NOMO-1 treated with DMSO at 0.1 percent for 48 hours (cell line): Measurements from ENCODE around the gene RTN1.

Source experiments
- DNase-seq: peaks from one replicate; lab custom pipeline; 2025; ENCODE audit not compliant: unreplicated experiment; lab: John Stamatoyannopoulos, UW

The RTN1 gene

DNA sequence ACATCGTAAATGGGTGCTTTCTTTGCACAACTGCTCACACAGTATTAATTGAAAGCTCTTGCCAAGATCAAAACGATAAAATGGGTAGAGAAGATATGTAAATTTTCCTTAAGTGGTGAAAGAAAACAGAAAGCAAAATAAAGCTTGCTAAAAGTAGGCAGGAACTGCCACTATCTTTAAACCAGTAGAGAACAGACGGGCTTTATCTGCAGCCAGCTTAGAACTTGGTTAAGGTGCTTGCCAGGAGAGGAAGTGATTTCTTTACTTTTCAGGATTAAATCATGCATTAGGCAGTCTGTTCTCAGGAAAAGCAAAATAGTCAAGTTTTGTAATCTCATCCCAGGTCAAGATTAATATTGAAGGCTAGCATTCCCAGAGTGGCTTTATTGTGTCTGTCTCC lies 237.1 kb downstream of the RTN1 start:
- no peak for DNase-seq

DNA sequence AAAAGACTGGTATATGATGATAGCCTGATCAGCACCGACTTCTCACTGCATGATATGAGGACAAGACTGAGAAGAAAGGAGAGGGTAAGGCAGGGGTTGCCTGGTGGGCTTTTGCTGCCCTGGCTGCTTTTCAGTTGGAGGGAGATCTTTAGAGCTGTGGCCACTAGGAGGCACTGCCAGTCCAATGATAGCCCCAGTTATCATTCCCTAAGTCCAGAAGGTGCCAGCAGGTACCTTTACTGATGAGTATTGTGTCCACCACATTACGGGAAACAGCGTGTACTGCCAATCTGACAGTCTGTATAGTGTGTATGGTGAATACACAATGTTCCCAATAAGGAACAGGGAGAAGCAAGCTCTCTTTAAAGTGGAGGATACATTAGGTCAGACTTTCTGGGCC lies 238.2 kb downstream of the RTN1 start:
- peak; percentile 20 for DNase-seq

DNA sequence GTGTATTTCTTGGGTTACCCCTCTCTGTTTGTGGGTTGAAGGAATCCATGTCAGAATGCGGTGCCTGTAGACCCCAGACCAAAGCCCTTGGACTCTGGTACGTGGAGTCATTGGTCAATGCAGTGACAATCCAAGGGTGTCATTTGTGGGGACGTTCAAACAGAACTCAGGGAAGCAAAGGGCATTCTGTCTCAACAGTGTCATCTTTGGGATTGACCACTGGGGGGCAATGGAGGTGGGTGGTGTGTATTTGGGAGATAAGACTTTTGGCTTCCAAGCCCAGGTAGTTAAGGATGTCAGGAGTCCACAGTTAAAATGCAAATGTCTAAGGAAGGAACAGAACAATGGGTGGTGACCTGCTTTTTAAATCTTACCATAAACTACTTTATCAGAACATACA lies 239.3 kb downstream of the RTN1 start:
- DNase-seq = no peak

DNA sequence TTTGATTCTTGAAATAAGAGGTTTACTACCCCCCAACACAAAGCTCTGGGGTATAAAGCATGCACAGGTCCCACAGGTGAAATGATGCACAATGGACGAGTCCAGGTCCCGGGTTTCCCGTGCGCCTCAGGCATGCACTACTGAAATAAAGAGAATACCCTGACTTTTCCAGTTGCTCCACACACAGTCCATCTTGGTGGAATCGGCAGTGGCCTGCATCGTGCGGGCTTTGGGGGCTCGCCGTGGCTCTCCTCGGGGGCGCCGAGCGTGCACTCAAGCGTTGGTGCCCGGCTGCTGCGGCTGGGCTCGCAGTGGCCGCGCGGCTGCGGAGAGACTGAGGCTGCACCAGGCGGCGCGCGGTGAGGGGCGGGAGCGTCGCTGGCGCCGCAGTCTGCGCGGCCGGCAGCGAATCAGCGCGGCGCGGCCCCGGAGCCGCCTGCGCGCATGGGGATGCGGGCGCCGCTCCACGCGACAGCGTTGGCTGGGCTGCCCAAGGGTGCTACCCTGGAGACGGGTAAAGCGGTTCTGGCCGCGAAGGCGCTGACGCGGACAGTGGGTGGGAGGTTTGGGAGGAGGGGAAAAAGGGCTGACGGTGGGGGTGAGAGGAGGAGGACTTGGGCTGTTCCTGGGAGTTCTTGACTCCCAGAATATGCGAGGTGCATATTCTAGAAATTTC lies 240.2 kb downstream of the RTN1 start:
- DNase-seq = no peak

DNA sequence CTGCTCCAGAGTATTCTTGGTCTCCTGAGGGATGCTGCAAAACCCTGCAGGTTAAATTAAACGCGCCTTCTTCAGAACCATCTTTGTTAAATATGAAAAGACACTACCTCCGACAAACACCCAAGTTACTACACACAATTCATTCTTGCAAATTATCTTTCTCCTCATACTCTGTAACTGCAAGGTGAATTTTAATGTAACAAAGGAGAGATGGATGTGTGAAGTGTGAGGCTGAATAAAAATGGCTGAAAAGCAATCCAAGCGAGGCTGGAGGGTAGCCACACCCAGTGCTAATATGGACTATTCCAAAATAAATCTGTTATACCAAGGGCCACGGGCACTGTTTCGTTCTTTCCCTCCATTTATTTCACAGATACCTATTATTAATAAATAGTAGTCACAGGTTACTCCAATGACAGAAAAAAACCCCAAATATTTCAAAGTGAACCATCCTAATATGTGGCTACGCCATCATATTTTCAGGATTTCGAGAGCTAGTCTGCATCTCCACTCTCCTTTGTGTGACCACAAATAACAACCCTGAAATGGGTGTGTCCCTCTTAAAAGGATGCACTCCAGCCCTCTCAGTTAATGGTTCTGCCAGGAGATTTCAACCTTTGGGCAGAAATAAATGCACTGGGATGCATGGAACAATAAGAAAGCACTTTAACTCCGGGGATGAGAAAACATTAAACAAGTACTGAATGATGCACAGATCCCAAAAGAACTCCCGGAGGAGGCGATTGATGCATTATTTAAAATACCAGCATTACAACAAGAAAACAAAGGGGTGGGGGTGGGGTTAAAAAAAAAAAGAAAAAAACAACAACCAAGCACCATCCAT lies 240.9 kb downstream of the RTN1 start:
- DNase-seq = no peak

DNA sequence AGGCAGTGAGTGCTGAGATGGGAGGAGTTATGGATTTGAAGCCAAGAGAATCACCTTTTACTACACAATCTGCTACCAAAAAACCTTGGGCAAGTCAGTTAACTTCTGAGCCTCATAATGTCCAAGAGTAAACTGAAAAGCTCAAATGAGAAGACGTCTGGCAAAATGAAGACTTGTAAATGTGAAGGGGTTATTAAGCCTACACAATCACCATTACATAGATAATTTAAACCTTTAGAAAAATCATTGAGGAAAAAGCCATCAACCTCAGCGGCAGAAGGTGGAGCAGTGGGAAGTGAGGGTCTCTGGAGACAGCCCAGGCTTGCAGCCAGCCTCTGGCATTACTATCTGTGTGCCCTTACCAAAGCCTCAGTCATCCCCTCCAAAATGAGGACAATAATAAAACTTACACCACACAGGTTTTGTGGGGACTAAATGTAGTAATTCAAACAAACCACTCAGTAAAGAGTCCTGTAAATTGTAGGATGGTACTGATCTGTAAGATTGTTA lies 243.5 kb downstream of the RTN1 start:
- no peak for DNase-seq

DNA sequence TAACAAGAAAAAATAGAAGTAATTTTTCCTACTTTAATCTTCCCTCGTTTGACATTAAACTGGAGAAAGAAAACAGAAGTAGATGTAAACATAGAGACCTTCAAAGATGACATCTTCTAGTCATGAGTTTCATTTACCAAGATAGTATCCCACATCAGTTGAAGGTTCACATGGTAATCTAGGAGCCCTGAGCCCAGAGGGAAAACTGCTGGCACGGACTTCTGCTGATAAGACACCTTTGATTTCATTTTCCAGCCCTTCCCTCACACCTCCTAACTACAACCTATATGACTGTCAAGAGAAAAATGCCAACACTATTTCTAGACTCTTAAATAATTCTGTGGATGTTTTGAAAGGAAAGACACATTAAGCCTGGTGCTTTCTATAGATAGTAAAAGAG lies 247.9 kb downstream of the RTN1 start:
- no peak for DNase-seq

DNA sequence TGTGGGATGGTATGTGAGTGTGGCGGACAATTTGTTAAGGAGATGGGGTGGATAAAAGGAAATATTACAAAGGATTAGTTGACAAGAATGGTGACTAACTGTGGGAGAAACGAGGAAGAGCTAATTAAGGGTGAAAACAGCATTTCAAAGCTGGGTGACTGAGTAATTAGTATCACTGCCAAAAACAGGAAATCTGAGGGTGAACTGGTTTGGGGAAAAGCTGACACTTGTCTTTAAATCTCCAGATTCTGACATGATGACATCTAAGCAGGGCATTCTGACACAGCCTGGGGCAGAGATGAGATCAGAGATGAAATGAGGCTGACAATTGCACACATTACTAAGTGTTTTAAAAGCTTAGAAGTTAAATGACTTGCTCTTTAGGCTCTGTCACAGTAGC lies 251.5 kb downstream of the RTN1 start:
- DNase-seq = no peak

DNA sequence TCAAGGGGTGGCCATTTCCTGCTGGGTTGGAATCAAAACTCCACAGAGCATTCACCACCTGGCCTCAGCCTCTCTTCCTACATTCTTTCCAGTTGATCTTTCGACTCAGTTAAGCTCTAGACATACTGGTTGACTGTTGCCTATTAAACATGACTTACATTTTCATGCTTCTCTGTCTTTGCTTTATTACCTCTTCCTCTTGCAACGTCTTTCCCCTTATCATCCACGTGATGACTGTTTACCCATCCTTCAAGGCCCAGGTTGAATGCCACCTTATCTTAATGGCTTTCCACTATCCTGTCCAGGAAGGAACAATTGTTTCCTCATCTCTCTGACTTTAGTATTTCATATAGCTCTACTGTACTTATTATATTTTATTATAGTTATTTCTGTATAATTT lies 269.5 kb downstream of the RTN1 start:
- DNase-seq = no peak

DNA sequence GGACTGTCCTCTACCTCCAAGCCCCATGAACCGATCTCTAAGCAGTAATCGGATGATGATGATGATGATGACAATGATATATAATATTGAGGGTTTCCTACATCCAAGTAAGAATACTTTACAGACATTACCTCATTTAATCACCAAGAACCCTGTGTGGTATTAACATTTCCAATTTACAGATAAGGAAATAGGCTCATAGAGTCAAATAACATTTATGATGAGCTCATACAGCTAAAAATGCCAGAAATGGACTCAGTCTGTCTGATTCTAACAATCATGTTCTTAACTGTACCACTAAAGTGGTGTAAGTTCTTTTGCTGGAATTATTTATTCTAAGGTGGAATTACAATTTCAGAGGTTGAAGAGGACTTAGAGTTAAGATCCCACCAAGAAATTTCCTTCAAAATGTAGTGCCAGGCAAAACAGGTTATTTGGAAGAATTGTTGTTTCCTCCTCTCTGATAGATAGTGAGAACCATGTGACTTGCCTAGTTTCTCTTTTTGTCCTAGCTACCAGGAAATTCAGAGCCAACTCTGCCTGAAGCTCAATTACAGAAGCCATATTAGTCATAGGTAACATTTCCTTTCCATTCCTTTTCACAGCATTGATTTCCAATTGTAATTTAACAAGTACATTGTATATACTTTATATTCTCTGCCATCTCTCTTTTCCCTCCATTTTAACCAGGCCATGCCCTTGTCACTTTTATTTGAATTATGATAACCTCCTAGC lies 270.2 kb downstream of the RTN1 start:
- no peak for DNase-seq

DNA sequence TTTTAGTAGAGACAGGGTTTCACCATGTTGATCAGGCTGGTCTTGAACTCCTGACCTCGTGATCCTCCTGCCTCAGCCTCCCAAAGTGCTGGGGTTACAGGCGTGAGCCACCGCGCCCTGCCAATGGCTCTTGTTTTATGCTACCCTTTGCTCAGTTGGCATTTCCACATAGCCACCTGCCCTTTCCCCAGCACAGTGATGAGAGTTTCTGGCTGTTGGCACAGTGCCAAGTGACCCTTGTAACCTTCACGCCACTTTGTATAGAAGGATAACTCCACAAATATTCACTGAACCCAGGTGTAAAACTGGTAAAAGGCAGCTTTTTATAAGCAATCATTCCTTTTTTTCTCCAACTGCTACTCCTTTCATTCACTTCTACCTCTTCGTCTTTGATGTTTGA lies 275.5 kb downstream of the RTN1 start:
- DNase-seq = no peak

DNA sequence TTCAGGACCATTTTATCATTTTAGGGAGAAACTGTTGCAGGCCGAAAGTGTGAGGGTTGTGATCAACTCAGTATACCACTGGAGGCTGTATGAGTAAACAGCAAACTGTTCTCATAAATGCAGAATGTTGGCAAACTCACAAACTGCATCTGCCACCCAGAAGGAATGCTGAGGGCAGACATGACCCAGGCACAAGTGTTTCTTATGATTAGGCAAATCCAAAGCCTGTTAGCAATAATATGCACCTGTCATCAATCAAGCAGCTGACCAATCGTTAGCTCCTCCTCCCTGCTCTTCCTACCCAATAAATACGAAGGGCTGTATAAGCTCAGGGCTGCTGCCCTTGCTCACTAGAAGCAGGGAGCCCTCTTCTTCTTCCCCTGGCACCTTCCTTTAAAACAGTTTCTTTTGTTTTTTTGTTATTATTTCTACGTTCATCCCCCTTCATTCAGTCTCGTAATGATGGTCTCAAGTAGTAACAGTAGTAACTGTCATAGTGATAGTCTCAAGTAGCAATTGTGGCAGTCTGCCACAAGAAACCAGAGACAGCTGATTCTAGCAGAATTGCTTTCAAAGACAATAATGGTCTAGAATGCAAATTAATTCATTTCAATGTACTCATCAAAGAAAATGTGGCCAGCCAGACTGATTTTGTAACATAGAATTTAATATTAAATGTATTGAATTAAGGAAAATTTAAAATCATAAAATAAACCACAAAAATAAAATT lies 278.8 kb downstream of the RTN1 start:
- no peak for DNase-seq

DNA sequence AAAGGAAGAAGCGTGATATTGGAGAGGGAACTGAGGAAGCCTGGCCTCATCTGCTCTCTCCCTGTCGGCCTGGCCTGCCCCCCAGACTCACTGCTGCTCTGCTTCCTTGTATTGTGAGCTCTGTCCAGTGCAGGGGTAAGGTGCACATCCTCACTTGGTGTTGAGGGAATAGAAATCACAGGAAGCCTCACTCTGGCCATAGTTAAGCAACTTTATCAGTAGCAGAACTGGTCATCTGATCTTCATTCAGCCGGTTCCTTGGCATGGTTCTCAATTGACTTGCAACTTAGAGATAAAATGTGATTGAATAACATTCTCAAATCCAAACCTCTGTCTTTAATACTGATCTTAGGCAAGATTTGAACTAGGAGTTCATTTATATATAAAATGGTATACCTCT lies 282.5 kb downstream of the RTN1 start:
- no peak for DNase-seq

DNA sequence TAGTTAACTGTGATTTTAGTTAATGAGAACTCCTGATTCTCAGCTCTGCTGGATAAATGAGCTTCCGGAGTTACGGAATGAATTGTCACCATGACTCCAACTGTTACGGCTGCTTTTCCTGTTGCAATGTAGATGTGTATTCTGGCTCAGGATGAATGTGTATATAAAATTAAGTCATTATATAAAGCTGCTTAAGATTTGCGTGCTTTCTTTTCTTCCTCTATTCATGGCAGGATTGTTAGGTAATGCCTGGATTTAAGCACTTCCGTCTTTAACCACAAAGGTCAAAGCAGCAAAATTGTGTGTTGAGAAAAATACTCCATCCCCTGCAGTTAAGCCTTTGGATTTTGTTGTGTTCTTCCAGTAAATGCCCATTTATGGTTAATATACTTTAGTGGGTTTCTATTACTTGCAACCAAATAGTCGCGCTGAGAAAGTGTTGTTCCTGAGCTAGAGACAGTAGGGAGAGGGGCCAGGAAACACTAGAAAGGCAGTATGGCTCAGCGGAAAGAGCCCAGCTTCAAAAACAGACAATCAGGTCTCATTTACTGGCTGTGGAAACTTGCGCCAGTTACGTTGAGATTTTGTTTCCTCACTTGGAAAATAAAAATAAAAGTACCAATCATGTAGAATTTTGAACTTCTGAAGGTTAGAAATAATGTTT lies 284.6 kb downstream of the RTN1 start:
- peak; percentile 93 for DNase-seq

DNA sequence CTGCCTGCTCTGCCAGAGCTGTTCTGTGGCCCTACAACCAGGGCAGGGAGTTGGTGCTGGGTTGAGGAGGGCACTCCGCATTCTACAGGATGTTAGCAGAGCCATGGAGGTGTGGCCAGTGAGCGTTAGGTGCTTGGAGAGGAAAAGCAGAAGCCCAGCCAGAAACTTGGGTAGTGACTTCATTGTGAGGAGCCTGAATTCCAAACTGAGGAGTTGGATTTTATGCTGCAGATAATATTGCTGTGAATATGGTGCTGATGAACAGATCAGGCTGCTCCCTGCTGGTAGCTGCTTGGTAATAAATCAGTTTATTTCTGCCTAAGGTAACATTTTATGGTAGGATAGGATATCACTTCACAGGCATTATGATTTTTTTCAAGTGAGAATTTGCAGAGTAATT lies 286.8 kb downstream of the RTN1 start:
- DNase-seq = no peak

DNA sequence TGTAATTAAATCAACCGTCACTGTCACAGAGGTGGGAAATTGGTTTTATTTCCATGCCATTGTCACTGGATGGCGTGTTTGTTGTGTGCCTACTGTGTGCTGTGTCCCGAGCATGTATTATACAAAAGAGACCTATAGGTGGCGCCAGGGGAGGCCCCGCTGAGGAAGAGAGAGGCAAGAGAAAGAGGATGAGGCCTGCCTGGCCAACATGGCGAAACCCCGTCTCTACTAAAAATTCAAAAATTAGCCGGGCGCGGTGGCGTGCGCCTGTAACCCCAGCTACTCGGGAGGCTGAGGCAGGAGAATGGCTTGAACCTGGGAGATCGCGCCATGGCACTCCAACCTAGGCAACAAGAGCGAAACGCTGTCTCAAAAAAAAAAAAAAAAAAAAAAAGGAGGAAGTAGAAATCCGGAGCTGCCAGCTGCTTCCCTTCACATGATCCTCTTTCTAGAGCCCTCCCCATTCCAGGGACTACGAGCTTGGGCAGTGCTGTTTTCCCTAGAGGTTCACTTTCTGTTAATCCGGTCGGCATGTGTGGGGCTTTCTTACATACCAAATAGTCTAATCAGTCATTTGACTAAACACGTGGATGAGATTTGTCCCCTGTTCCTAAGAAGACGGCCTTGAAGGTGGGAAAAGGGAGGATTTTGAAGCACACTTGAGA lies 287.6 kb downstream of the RTN1 start:
- peak; percentile 34 for DNase-seq

DNA sequence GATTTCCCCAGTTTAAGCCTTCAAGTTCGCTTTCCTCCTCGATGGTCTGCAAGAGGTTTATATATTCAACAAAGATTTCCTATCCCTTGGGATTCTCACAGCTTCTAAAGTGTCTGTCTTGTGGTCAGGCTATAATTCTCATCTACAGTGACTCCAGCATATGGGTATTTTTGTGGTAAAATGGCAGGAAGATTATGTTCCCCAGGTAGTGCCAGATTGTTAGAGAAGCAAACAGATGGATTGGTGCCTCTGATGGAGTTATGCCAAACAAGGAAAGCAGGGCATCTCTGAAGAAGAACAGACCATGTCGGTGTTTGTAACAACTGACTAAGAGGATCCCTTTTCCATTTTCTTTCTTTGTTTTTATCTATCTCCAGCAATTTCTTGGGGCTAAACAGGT lies 288.4 kb downstream of the RTN1 start:
- DNase-seq = no peak

DNA sequence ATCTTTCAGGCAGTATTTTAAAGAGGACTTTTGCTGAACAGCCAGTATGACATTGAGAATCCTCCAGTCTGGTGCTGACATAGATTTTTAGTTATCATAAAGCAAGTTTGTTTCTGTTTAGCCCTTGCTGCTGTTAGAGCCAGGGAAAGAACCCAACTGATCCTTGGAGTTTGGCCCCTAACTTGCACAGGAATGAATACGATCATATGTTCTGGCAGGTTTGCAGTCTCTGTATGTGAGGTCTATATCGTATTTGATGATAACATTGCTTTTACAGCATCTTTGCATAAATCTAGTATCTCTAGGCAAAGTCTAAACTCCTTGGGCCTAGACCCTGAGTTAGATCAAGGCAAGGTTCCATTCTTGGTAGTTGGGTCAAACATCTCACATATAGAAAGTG lies 289.7 kb downstream of the RTN1 start:
- DNase-seq = no peak

DNA sequence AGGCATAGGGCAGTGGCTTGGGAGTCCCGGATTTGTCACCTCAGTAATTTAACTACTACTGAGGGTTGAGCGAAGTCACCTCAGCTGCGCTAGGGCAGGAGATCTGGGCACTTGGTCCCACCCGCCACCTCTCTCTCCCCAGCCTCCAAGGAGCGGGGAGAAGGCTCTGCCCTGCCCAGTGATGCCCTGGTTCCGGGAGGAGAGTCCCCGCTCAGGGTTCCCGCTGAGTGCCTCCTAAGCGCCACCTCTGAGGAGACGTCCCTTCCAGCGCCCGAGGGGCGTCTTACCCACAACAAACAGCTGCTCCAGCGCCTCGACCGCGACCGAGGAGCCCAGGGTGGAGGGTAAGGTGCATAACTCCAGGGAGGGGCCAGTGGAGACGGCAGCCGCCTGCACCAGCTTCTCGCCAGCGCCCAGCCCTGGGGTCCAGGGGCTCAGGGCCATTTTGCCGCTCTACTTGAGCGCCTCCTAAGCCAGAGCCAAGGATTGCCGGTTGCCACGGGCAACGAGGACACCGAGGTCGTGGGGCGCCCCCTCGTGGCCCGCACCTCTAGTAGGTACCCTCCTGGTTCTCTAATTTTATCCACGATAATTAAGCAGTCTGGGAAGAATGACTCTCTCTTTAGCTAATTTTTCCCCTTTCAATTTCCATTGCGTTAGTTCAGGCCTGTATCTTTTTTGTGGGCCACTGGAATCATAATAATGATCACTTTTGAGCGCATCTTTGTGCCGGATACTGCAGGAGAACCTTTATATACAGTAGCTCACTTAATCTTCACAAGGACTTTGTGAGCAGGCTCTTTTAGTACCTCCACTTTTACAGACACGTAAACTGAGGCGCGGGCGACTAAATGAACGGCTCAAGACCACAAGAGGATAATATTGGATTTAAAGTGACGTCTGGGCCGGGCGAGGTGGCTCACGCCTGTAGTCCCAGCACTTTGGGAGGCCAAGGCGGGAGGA lies 294.0 kb downstream of the RTN1 start, which contains the start of gene CCDC175:
CCDC175 (minus strand) TSS at position 481 of the 963 bp plus-strand sequence; CDS start at position 444, 37 bp downstream.
- DNase-seq = peak; percentile 77
